WERI-Rb-1 (cell line): Measurements from ENCODE around the gene CRYBG3.

Experiments used
- DNase-seq: peaks from one replicate; pipeline ENCODE4 v3.0.0-alpha.2; 2020
- H3K27ac ChIP-seq: fragments of 250-450 bp; sonication (Bioruptor Pico); 2 replicates; pipeline ENCODE4 v1.5.1; 2020; ENCODE audit warnings: mild to moderate bottlenecking, moderate library complexity
- H3K27me3 ChIP-seq: fragments of 250-450 bp; sonication (Bioruptor Pico); 2 replicates; pipeline ENCODE4 v1.5.1; 2021; ENCODE audit warnings: mild to moderate bottlenecking, low read depth, moderate library complexity; ENCODE audit not compliant: insufficient read depth, severe bottlenecking
- H3K36me3 ChIP-seq: fragments of 250-450 bp; sonication (Bioruptor Pico); 2 replicates; pipeline ENCODE4 v1.5.1; 2020; ENCODE audit warnings: mild to moderate bottlenecking, moderate library complexity
- H3K4me3 ChIP-seq: 2 replicates; pipeline ENCODE4 v1.5.1; 2011; ENCODE audit warnings: low read depth, mild to moderate bottlenecking, control low read depth, low read length
- H3K9me3 ChIP-seq: fragments of 250-450 bp; sonication (Bioruptor Pico); 2 replicates; pipeline ENCODE4 v1.5.1; 2021; ENCODE audit warnings: mild to moderate bottlenecking, moderate library complexity; ENCODE audit not compliant: severe bottlenecking
- CTCF ChIP-seq: IDR thresholded peaks from 2 replicates; pipeline ENCODE4 v1.5.1; 2011; ENCODE audit warnings: low read depth, mild to moderate bottlenecking, control low read depth, inconsistent platforms, low read length

The CRYBG3 gene

GRCh38 chr3:97949110-97949485 is 127.3 kb downstream of the CRYBG3 start:
- H3K36me3 ChIP-seq, result peaks cover 84% of the 10 kb centered on the region
- H3K27ac ChIP-seq, result peak overlapping the region; percentile 43
- no peaks in the 10 kb centered on the region for H3K9me3 ChIP-seq
- H3K27me3 ChIP-seq, result no peaks in the 10 kb centered on the region
- H3K4me3 ChIP-seq, result no peak overlapping the region
- TF ChIP-seq CTCF, result no peak
- DNase-seq, result no peak

GRCh38 chr3:97949743-97950142 is 127.9 kb downstream of the CRYBG3 start:
- peak overlapping the region; percentile 50 for H3K27ac ChIP-seq
- no peaks in the 10 kb centered on the region for H3K27me3 ChIP-seq
- H3K36me3 ChIP-seq, result peaks cover 82% of the 10 kb centered on the region
- peak; percentile 7; the same call in 1 of the 2 replicates for TF ChIP-seq CTCF
- H3K4me3 ChIP-seq, result no peak overlapping the region
- DNase-seq, result peak; percentile 83
- H3K9me3 ChIP-seq, result no peaks in the 10 kb centered on the region

GRCh38 chr3:97950360-97950759 is 128.5 kb downstream of the CRYBG3 start:
- Histone ChIP-seq H3K27ac (peak overlapping the region; percentile 50), H3K9me3 (no peaks in the 10 kb centered on the region), H3K27me3 (no peaks in the 10 kb centered on the region), H3K4me3 (no peak overlapping the region), H3K36me3 (peaks cover 80% of the 10 kb centered on the region)
- DNase-seq, result no peak
- no peak for TF ChIP-seq CTCF

GRCh38 chr3:97952280-97952679 is 130.5 kb downstream of the CRYBG3 start:
- H3K9me3 ChIP-seq, result no peaks in the 10 kb centered on the region
- no peak for TF ChIP-seq CTCF
- no peak overlapping the region for H3K27ac ChIP-seq
- no peaks in the 10 kb centered on the region for H3K27me3 ChIP-seq
- peaks cover 72% of the 10 kb centered on the region for H3K36me3 ChIP-seq
- no peak overlapping the region for H3K4me3 ChIP-seq
- DNase-seq, result no peak

- DNase-seq, result no peak
- Histone ChIP-seq H3K27ac (no peak overlapping the region), H3K9me3 (no peaks in the 10 kb centered on the region), H3K36me3 (peaks cover 71% of the 10 kb centered on the region), H3K27me3 (no peaks in the 10 kb centered on the region), H3K4me3 (no peak overlapping the region)
- no peak for TF ChIP-seq CTCF
Measured at GRCh38 chr3:97952872-97953271, 131.1 kb downstream of the CRYBG3 start.

GRCh38 chr3:97954228-97954827 is 132.5 kb downstream of the CRYBG3 start:
- DNase-seq, result no peak
- Histone ChIP-seq H3K27me3 (no peaks in the 10 kb centered on the region), H3K36me3 (peaks cover 72% of the 10 kb centered on the region), H3K27ac (no peak overlapping the region), H3K4me3 (no peak overlapping the region), H3K9me3 (no peaks in the 10 kb centered on the region)
- TF ChIP-seq CTCF, result 0 out of 2 replicates have a peak, but pooled peaks have one; percentile 9
